Astrocyte (in vitro differentiated cells and primary cell): Measurements from ENCODE around the gene SPON2. TPM values are rescaled to one million over a fixed set of nuclear protein-coding genes. Genes with fewer than 3 reads are reported as not detected.

Experiments used
- DNase-seq: peaks from one replicate; pipeline ENCODE4 v3.0.0-alpha.2; 2010; ENCODE audit warnings: low read depth
- FAIRE-seq: peaks from 2 replicates; lab custom pipeline; 2011; peaks lifted over from hg19 to GRCh38; lab: Jason Lieb, UNC
- H2AFZ ChIP-seq: 2 replicates; pipeline ENCODE4 v1.6.0; 2012; ENCODE audit warnings: low read depth, low read length, inconsistent platforms
- H3K27ac ChIP-seq: 2 replicates; pipeline ENCODE4 v1.5.1; 2011; ENCODE audit warnings: low read depth, low read length, inconsistent platforms
- H3K27me3 ChIP-seq: 2 replicates; pipeline ENCODE4 v1.6.0; 2011; ENCODE audit warnings: low read length, inconsistent platforms; ENCODE audit not compliant: insufficient read depth
- H3K36me3 ChIP-seq: 2 replicates; pipeline ENCODE4 v1.5.1; 2011; ENCODE audit warnings: low read length, inconsistent platforms; ENCODE audit not compliant: insufficient read depth
- H3K4me1 ChIP-seq: 2 replicates; pipeline ENCODE4 v1.5.1; 2011; ENCODE audit warnings: low read length, inconsistent platforms; ENCODE audit not compliant: insufficient read depth
- H3K4me2 ChIP-seq: 2 replicates; pipeline ENCODE4 v1.6.0; 2012; ENCODE audit warnings: low read length, inconsistent platforms
- H3K4me3 ChIP-seq: 2 replicates; pipeline ENCODE4 v1.5.1; 2011; ENCODE audit warnings: low read depth, mild to moderate bottlenecking, low read length, inconsistent platforms; ENCODE audit not compliant: insufficient read depth
- H3K79me2 ChIP-seq: 2 replicates; pipeline ENCODE4 v1.6.0; 2012; ENCODE audit warnings: mild to moderate bottlenecking, low read length, inconsistent platforms; ENCODE audit not compliant: insufficient read depth
- H3K9ac ChIP-seq: 2 replicates; pipeline ENCODE4 v1.6.0; 2012; ENCODE audit warnings: mild to moderate bottlenecking, low read length, inconsistent platforms
- H3K9me3 ChIP-seq: 2 replicates; pipeline ENCODE4 v1.5.1; 2012; ENCODE audit warnings: low read depth, mild to moderate bottlenecking, low read length, inconsistent platforms; ENCODE audit not compliant: insufficient read depth
- H4K20me1 ChIP-seq: 2 replicates; pipeline ENCODE4 v1.6.0; 2012; ENCODE audit warnings: low read length, inconsistent platforms; ENCODE audit not compliant: insufficient read depth
- H3K27ac Mint-ChIP-seq: one replicate; pipeline ENCODE4 v1.8.0; 2021; ENCODE audit warnings: mild to moderate bottlenecking, mixed read lengths; ENCODE audit not compliant: unreplicated experiment
- H3K27me3 Mint-ChIP-seq: one replicate; pipeline ENCODE4 v1.8.0; 2021; ENCODE audit warnings: low read depth, mixed read lengths; ENCODE audit not compliant: unreplicated experiment
- H3K36me3 Mint-ChIP-seq: one replicate; pipeline ENCODE4 v1.8.0; 2021; ENCODE audit warnings: low read depth, mixed read lengths; ENCODE audit not compliant: unreplicated experiment
- H3K4me1 Mint-ChIP-seq: one replicate; pipeline ENCODE4 v1.8.0; 2021; ENCODE audit warnings: low read depth, mixed read lengths; ENCODE audit not compliant: unreplicated experiment
- H3K4me3 Mint-ChIP-seq: one replicate; pipeline ENCODE4 v1.8.0; 2021; ENCODE audit warnings: mild to moderate bottlenecking, moderate library complexity, mixed read lengths; ENCODE audit not compliant: unreplicated experiment
- H3K9me3 Mint-ChIP-seq: one replicate; pipeline ENCODE4 v1.8.0; 2021; ENCODE audit warnings: mild to moderate bottlenecking, mixed read lengths; ENCODE audit not compliant: unreplicated experiment
- EZH2 ChIP-seq: IDR thresholded peaks from 2 replicates; pipeline ENCODE4 v1.6.1; 2012; ENCODE audit warnings: mild to moderate bottlenecking, low read length, inconsistent platforms; ENCODE audit not compliant: insufficient read depth
- total RNA-seq: library from RNA; stranded (reverse); gene quantifications from 2 replicates; pipeline ENCODE4 v1.2.1, GENCODE V29; 2021
- TF ChIP-seq, protein P1 (sequence below): IDR thresholded peaks from 2 replicates; pipeline ENCODE4 v1.5.1; 2011; ENCODE audit warnings: low read depth, mild to moderate bottlenecking, inconsistent platforms, low read length, moderate library complexity; ENCODE audit not compliant: insufficient read depth

The SPON2 gene
- total RNA-seq, 1 donor from 2014 or later: 47.8 TPM

DNA sequence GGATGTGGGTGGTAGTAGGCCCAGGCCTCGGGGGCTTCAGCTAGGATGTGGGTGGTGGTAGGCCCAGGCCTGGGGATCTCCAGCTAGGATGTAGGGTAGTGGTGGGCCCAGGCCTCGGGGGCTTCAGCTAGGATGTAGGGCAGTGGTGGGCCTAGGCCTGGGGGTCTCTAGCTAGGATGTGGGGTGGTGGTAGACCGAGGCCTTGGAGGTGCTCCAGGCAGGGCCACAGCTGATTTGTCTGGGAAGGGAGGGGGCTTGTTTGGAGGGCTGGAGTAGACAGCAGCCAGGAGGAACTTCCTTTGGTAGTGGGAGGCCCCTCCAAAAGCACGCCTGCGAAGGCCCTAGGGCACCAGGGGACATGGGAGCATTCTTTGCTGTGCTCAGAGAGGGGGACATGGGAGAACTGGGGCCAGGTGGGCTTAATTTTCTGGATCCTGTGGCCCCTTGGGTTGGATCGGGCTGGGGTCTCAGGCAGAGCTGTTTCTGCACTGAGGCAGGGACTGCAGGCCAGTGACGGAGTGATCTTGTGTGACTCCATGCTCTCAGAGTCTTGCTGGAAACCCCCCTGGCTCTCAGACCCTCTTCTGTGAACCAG, 3.3 kb upstream of the SPON2 start:
- Mint-ChIP-seq H3K27ac (no peak overlapping the region), H3K9me3 (peaks cover 18% of the 10 kb centered on the region), H3K4me1 (no peaks in the 10 kb centered on the region), H3K36me3 (peaks cover 4% of the 10 kb centered on the region), H3K4me3 (no peak overlapping the region), H3K27me3 (peaks cover 14% of the 10 kb centered on the region)
- Histone ChIP-seq H3K4me1 (peaks cover 14% of the 10 kb centered on the region), H2AFZ (no peak overlapping the region), H3K79me2 (no peaks in the 10 kb centered on the region), H3K9me3 (no peaks in the 10 kb centered on the region), H3K4me2 (no peak overlapping the region), H3K4me3 (no peak overlapping the region), H3K36me3 (no peaks in the 10 kb centered on the region), H3K27ac (no peak overlapping the region), H4K20me1 (no peaks in the 10 kb centered on the region), H3K27me3 (peaks cover 14% of the 10 kb centered on the region), H3K9ac (no peak overlapping the region)
- DNase-seq (no peak), FAIRE-seq (no peak)
- TF ChIP-seq, protein P1, sequence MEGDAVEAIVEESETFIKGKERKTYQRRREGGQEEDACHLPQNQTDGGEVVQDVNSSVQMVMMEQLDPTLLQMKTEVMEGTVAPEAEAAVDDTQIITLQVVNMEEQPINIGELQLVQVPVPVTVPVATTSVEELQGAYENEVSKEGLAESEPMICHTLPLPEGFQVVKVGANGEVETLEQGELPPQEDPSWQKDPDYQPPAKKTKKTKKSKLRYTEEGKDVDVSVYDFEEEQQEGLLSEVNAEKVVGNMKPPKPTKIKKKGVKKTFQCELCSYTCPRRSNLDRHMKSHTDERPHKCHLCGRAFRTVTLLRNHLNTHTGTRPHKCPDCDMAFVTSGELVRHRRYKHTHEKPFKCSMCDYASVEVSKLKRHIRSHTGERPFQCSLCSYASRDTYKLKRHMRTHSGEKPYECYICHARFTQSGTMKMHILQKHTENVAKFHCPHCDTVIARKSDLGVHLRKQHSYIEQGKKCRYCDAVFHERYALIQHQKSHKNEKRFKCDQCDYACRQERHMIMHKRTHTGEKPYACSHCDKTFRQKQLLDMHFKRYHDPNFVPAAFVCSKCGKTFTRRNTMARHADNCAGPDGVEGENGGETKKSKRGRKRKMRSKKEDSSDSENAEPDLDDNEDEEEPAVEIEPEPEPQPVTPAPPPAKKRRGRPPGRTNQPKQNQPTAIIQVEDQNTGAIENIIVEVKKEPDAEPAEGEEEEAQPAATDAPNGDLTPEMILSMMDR: no peak
- TF ChIP-seq EZH2: no peak

DNA sequence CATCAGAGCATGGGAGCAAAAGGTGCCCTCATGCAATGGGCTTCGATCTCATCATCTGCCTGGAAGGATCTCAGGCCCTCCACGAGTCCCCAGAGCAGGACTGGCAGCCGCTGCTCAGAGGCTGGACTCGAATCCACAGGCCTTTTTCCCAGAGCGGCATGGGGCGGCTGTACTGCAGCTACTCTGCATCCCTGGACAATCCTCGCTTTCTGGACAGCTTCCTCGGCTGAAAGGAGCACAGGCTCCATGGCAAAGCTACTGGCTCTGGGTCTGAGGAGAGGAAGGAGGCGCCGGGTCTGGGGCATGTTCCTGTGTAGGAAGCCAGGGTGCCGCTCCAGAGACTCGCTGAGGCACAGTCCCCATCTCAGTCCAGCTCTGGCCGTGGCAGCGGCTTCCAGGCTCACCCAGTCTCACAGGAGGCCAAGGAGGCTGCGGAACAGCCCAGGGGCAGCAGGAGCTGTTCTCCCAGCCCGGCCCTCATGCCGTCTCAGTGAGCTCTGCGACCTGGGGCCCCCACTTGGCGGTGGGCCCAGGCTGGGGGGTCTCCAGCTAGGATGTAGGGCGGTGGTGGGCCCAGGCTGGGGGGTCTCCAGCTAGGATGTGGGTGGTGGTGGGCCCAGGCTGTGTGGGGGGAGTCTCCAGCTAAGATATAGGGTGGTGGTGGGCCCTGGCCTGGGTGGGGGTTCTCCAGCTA, 2.7 kb upstream of the SPON2 start:
- TF ChIP-seq, protein P1: no peak
- TF ChIP-seq EZH2: no peak
- peaks cover 4% of the 10 kb centered on the region for H3K36me3 Mint-ChIP-seq

More for the DNA sequence above, 2.7 kb upstream of the SPON2 start:
- Histone ChIP-seq H3K9ac (no peak overlapping the region), H3K9me3 (no peaks in the 10 kb centered on the region), H3K4me1 (peaks cover 14% of the 10 kb centered on the region), H3K4me3 (no peak overlapping the region), H3K27ac (no peak overlapping the region), H3K27me3 (peaks cover 20% of the 10 kb centered on the region), H3K36me3 (no peaks in the 10 kb centered on the region), H2AFZ (no peak overlapping the region), H4K20me1 (peaks cover 3% of the 10 kb centered on the region), H3K79me2 (no peaks in the 10 kb centered on the region), H3K4me2 (no peak overlapping the region)
- H3K4me1 Mint-ChIP-seq: no peaks in the 10 kb centered on the region
- DNase-seq (no peak), FAIRE-seq (no peak)
- H3K9me3 Mint-ChIP-seq: peaks cover 12% of the 10 kb centered on the region
- peaks cover 18% of the 10 kb centered on the region for H3K27me3 Mint-ChIP-seq
- no peak overlapping the region for H3K4me3 Mint-ChIP-seq
- no peak overlapping the region for H3K27ac Mint-ChIP-seq
